Adipose tissue (tissue), 3 donors: Measurements from ENCODE around the gene ARHGEF39. TPM values are rescaled to one million over a fixed set of nuclear protein-coding genes. Genes with fewer than 3 reads are reported as not detected.

ENCODE experiments used
- H3K27ac ChIP-seq: one replicate; pipeline ENCODE4 v1.5.1; 2013; ENCODE audit warnings: low read depth, low read length
- WGBS, 3 donors: extraction: QIAGEN DNeasy Blood & Tissue Kit; methylation state at CpG; one replicate each; pipeline ENCODE4 v1.1.7; 2013; 5-methylcytosine and 5-hydroxymethylcytosine counted together
- polyA plus RNA-seq, 3 donors: library from polyadenylated mRNA; stranded (reverse); fragments of 200-250 nt; gene quantifications; one replicate each; pipeline ENCODE4 v1.2.3, GENCODE V29; 2013
- donor health status: healthy with polysubstance abuse.
- donor health status: Bipolar disorder and iron deficiency.
- donor health status: healthy.

ARHGEF39 gene
- polyA plus RNA-seq, 3 donors: 0.22 to 0.82 (median 0.66) TPM

- H3K27ac ChIP-seq: no peak overlapping the region
- 32 to 43% (median 40%) methylated on average over 9 of the region's 9 CpGs for WGBS, 3 donors
Observed at GRCh38 chr9:35696520-35697215, 31.7 kb upstream of the ARHGEF39 start.

- H3K27ac ChIP-seq: no peak overlapping the region
- 53 to 95% (median 91%) methylated on average over 3 of the region's 3 CpGs for WGBS, 3 donors
Observed at GRCh38 chr9:35695943-35696401, 31.0 kb upstream of the ARHGEF39 start.

- 83 to 86% (median 83%) methylated on average over 13 of the region's 13 CpGs for WGBS, 3 donors
- no peak overlapping the region for H3K27ac ChIP-seq
Observed at GRCh38 chr9:35691757-35692301, 26.8 kb upstream of the ARHGEF39 start.

DNA sequence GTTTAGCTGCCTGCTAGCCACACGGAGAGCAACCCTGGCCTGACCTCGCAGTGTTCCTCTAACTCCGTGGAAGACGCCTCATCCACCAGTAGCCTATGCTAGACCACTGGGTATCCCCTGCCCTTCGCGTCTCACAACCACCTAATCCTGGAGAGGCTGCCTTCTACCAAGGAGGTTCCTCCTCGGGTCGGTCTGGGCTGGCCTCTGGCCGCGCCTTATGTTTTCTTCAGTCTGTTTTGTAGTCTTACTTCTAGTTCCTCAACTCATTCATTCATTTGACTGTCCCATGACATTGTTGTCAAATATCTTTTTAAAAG lies 26.3 kb upstream of the ARHGEF39 start:
- H3K27ac ChIP-seq: no peak overlapping the region
- WGBS, 3 donors: 13 to 30% (median 19%) methylated on average over 10 of the region's 10 CpGs

- peak overlapping the region; percentile 13 for H3K27ac ChIP-seq
- 1% methylated on average over 52 to 61 of the region's 61 CpGs for WGBS, 3 donors
Observed at GRCh38 chr9:35690614-35691333, 25.8 kb upstream of the ARHGEF39 start.

- H3K27ac ChIP-seq: no peak overlapping the region
- 0 to 2% (median 0%) methylated on average over 20 to 21 of the region's 21 CpGs for WGBS, 3 donors
Observed at GRCh38 chr9:35690294-35690613, 25.3 kb upstream of the ARHGEF39 start.

DNA sequence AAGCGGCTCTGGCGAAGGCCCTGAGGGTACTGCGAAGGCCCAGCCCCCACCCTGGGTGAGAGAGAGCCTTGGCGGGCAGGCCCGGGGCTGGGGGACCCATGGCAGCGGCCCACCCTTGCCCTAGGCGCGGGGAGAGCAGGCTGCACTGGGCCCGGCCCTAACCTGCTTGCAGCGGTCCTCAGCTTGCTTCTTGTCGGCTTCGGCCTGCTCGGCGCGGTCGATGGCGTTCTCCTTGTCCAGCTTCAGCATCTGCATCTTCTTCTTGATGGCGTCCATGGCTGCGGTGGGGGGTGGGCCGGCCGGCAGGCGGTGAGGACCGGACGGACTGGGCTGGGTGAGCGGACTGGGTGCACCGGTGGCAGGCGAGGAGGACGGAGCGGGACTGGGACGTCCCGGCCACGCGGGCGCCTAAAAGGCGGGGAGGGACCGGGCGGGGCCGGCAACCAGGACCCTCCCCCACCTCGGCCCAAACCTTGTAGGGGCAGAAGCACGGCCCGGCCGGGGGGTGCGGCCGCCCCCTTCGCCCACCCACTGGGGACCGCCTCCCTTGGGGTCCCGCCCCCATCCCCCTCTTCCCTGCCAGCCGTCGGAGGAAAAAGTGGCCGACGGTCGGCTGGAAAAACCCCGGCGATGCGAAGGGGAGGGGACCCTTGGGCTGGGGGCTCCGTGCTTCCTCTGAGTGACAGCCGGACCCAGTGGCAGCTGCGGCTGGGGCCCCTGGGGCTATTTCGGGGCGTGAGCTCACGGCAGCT lies 24.7 kb upstream of the ARHGEF39 start, which contains the start of gene TPM2:
TSS of gene TPM2 (minus strand) at position 384 of the 752 bp plus-strand sequence. CDS start at position 276, 108 bp downstream.
- WGBS, 3 donors: 26 to 50% (median 26%) methylated on average over 42 to 61 of the region's 61 CpGs
- peak within 1 kb of the TSS; percentile 13 for H3K27ac ChIP-seq

DNA sequence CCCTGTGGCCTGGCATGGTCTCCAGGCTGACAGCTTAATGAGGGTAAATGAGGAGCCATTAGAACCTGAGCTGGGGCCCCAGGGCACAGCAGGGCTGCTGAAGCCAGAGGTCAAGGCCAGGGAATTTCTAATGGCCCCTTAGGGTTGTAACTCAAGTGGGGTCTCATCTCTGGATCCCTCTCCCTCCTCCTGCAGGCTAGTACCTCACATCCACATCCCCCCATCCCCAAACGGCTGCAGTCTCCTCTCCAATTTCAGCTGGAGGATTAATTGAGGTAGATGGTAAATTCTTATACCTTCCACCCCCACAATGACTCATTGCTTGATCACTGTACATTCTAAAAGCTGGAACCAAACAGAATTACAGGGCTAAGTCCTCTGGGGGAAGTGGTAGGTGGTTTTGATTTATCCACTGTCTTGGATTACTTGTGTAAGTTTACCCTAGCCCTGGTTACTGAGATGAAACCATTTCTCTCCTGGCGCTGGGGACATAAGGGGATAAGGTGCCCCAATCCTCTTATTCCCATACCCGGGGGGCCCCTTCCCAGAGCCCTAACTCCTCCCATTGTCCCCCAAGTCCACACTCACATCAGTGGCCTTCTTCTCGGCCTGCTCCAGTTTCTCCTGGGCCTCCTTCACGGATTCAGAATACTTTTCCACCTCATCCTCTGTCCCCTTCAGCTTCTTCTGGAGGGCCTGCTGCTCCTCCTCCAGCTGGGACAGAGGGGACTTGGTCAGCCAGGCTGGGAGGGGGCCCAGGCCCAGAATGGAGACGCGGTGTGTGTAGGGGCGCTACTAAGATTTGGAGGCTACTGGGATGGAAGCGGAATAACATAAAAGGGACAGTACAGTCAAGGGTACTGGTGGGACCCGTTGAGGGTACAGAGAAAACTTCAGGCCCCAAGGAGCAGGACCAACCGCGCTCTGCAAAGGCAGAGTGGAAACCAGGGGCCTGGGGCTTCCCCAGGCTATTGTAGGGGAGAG lies 23.9 kb upstream of the ARHGEF39 start:
- WGBS, 3 donors: 68 to 80% (median 70%) methylated on average over 12 of the region's 12 CpGs
- H3K27ac ChIP-seq: no peak overlapping the region

- no peak overlapping the region for H3K27ac ChIP-seq
- 87 to 95% (median 92%) methylated on average over 2 of the region's 2 CpGs for WGBS, 3 donors
Observed at GRCh38 chr9:35687972-35688557, 23.1 kb upstream of the ARHGEF39 start.

GRCh38 chr9:35687306-35687705 lies 22.3 kb upstream of the ARHGEF39 start:
- WGBS, 3 donors: 80 to 85% (median 83%) methylated on average over 2 of the region's 2 CpGs

GRCh38 chr9:35686222-35687203 lies 21.5 kb upstream of the ARHGEF39 start:
- WGBS, 3 donors: 69 to 88% (median 73%) methylated on average over 11 of the region's 11 CpGs
- no peak overlapping the region for H3K27ac ChIP-seq

More at GRCh38 chr9:35687306-35687705, 22.3 kb upstream of the ARHGEF39 start:
- no peak overlapping the region for H3K27ac ChIP-seq

DNA sequence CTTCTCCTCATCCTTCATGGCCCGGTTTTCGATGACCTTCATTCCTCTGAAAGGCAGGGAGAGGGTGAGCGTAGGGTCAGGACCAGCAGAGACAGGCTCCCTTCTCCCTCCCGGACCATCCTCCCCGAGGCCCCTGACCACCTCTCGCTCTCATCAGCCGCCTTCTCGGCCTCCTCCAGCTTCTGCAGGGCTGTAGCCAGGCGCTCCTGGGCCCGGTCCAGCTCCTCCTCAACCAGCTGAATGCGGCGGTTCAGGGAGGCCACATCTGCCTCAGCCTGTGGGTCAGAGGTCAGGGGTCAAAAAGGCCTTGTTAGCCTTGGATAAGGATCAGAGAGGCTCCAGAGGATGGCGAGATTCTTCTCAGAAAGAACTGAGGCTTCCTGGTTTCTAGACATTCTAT lies 20.5 kb upstream of the ARHGEF39 start:
- H3K27ac ChIP-seq: no peak overlapping the region
- 74 to 89% (median 77%) methylated on average over 12 to 13 of the region's 13 CpGs for WGBS, 3 donors

GRCh38 chr9:35684921-35685320 lies 19.9 kb upstream of the ARHGEF39 start:
- H3K27ac ChIP-seq: no peak overlapping the region
- 95 to 98% (median 97%) methylated on average over 9 to 10 of the region's 10 CpGs for WGBS, 3 donors

DNA sequence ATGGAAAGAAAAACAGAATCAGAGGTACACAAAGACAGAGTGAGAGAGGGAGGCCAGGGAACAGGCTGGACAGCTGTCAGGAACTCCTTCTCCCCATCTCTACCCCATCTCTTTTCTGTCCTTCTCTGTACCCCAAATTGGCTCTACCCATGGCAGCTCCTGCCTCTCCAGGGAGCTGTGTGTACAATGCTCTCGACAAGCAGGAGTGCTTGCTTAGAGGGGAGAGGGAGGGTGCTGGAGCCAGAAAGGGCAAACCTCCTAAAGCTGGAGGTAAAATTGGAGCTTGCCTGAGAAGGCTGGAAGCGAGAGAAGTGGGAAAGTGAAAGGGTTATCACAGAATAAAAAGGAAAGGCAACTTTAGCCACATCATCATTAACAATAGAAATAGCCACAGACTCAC lies 18.3 kb upstream of the ARHGEF39 start:
- WGBS, 3 donors: 64 to 83% (median 70%) methylated on average over 2 of the region's 2 CpGs
- no peak overlapping the region for H3K27ac ChIP-seq

DNA sequence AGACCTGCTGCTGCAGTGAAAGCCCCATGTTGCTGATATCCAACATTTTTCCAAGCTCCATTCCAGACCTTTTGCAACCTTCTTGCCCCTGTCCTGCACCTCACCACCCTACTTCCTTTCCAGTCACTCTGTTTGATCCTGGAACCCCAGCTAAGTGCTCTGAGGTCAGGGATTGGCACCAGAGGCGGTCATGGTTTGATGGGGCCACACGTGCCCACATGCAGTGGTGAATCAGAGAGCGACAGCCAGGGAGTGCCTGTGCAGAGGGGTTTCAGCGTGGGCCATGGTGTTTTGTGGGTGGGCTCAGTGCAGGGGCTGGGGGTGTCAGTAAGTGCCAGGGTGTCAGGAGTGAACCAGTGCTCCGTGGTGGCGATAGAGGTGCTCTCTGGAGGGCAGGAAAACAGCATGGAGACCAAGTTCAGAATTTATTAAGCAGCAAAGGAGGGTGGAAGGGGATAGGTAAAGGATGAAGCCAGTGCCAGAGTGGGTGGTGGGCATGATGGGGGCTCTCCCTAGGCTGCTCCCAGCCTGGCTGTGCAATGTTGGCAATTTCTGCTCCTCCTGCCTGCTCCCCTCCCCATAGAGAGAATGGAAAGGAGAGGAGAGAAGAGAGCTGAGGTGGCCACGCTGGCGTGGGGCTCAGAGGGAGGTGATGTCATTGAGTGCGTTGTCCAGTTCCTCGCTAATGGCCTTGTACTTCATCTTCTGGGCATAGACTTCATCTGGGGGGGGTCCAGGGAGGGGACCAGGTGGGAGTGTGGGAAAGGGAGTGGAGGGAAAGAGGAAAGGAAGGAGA lies 17.7 kb upstream of the ARHGEF39 start:
- H3K27ac ChIP-seq: no peak overlapping the region
- 86 to 91% (median 88%) methylated on average over 10 of the region's 10 CpGs for WGBS, 3 donors

- WGBS, 3 donors: 72 to 89% (median 86%) methylated on average over 6 of the region's 6 CpGs
- H3K27ac ChIP-seq: no peak overlapping the region
Observed at GRCh38 chr9:35682051-35682450, 17.1 kb upstream of the ARHGEF39 start.
